Activated naive CD8-positive, alpha-beta T cell treated with anti-CD3 and anti-CD28 coated beads, Interleukin-2, amount 10 ng/mL, durations not matched to agents 7 days and 5 days (primary cell): Measurements from ENCODE around the gene PTPN9. TPM values are rescaled to one million over a fixed set of nuclear protein-coding genes. Genes with fewer than 3 reads are reported as not detected.
"Not testable (repeated sequence)": the region's sequence is repeated elsewhere in the genome, so short reads cannot be mapped to it uniquely, and the experiment has no call there.

Experiments
- ATAC-seq: fragments of 150-1000 bp; cut with Tn5 transposase; one replicate; pipeline ENCODE4 v1.10.0; 2021; ENCODE audit warnings: low read depth, moderate library complexity
- POLR2A ChIA-PET: fragments of 350-600 bp; sonication (Branson Sonifier 250); formaldehyde crosslinking; loops from one replicate; lab custom pipeline; 2021; ENCODE audit warnings: antibody characterized with exemption; lab: Charles Lee
- DNase-seq: peaks from one replicate; pipeline ENCODE4 v3.0.0; 2021
- H3K27ac Mint-ChIP-seq: one replicate; pipeline ENCODE4 v1.8.0; 2022; ENCODE audit warnings: mild to moderate bottlenecking, mixed read lengths
- H3K27me3 Mint-ChIP-seq: one replicate; pipeline ENCODE4 v1.8.0; 2022; ENCODE audit warnings: mild to moderate bottlenecking, moderate library complexity, mixed read lengths
- H3K36me3 Mint-ChIP-seq: one replicate; pipeline ENCODE4 v1.8.0; 2021; ENCODE audit warnings: mild to moderate bottlenecking, mixed read lengths
- H3K4me1 Mint-ChIP-seq: one replicate; pipeline ENCODE4 v1.8.0; 2021; ENCODE audit warnings: mixed read lengths
- H3K4me3 Mint-ChIP-seq: one replicate; pipeline ENCODE4 v1.8.0; 2022; ENCODE audit warnings: mild to moderate bottlenecking, moderate library complexity, mixed read lengths
- H3K9me3 Mint-ChIP-seq: one replicate; pipeline ENCODE4 v1.8.0; 2021; ENCODE audit warnings: mixed read lengths
- total RNA-seq, 2 experiments: library from RNA; stranded (reverse); gene quantifications; one replicate each; pipeline ENCODE4 v1.2.3, GENCODE V29; 2021

Gene PTPN9
- total RNA-seq, 2 experiments from 2014 or later = 35.8 to 37.5 TPM

- POLR2A ChIA-PET = interaction anchor here (0.6 to 4.4 kb wide), 13 partner anchors 8 to 245 kb away, joined by 3 to 49 read pairs (median 4); partner anchors contain the start of genes IMP3, MAN2C1, PTPN9 and SIN3A
- Mint-ChIP-seq H3K36me3 (peaks cover 42% of the 10 kb centered on the region), H3K27me3 (no peaks in the 10 kb centered on the region), H3K27ac (peak overlapping the region; percentile 92), H3K9me3 (no peaks in the 10 kb centered on the region), H3K4me3 (peak overlapping the region; percentile 76), H3K4me1 (peaks cover 34% of the 10 kb centered on the region)
- ATAC-seq (peak; percentile 89), DNase-seq (peak; percentile 47)
These were observed 18.7 kb upstream of the PTPN9 start for GRCh38 chr15:75597667-75598341.

- peaks cover 42% of the 10 kb centered on the region for H3K36me3 Mint-ChIP-seq
- peak; percentile 7 for DNase-seq
- H3K27me3 Mint-ChIP-seq = no peaks in the 10 kb centered on the region
- POLR2A ChIA-PET = interaction anchor here (0.9 to 4.4 kb wide), 9 partner anchors 11 to 244 kb away, joined by 3 to 49 read pairs (median 23); partner anchors contain the start of genes IMP3, PTPN9, SIN3A and SNUPN
- H3K4me3 Mint-ChIP-seq = peak overlapping the region; percentile 76
- ATAC-seq = no peak
- H3K9me3 Mint-ChIP-seq = no peaks in the 10 kb centered on the region
- H3K27ac Mint-ChIP-seq = peak overlapping the region; percentile 92
- peaks cover 34% of the 10 kb centered on the region for H3K4me1 Mint-ChIP-seq
These were observed 17.7 kb upstream of the PTPN9 start for GRCh38 chr15:75596703-75597345.

GRCh38 chr15:75594276-75594675, 15.2 kb upstream of the PTPN9 start:
- POLR2A ChIA-PET = no interaction called here
- ATAC-seq = no peak
- Mint-ChIP-seq H3K27ac (no peak overlapping the region), H3K4me1 (peaks cover 36% of the 10 kb centered on the region), H3K9me3 (no peaks in the 10 kb centered on the region), H3K36me3 (peaks cover 39% of the 10 kb centered on the region), H3K4me3 (no peak overlapping the region), H3K27me3 (no peaks in the 10 kb centered on the region)
- DNase-seq = no peak

- POLR2A ChIA-PET = interaction anchor here (0.8 to 1.5 kb wide), 3 partner anchors 13 to 48 kb away, joined by 3 to 4 read pairs (median 3); partner anchors contain the start of genes IMP3 and PTPN9
- H3K36me3 Mint-ChIP-seq = peaks cover 43% of the 10 kb centered on the region
- ATAC-seq = no peak
These were observed 12.7 kb upstream of the PTPN9 start for GRCh38 chr15:75591655-75592364.

GRCh38 chr15:75590239-75590638, 11.1 kb upstream of the PTPN9 start:
- Mint-ChIP-seq H3K27ac (peak overlapping the region; percentile 10), H3K4me1 (peaks cover 8% of the 10 kb centered on the region), H3K9me3 (no peaks in the 10 kb centered on the region), H3K27me3 (no peaks in the 10 kb centered on the region), H3K4me3 (no peak overlapping the region), H3K36me3 (peaks cover 37% of the 10 kb centered on the region)
- POLR2A ChIA-PET = interaction anchor here (1.1 to 2.7 kb wide), 3 partner anchors 11 to 138 kb away, joined by 3 to 10 read pairs (median 4); partner anchors contain the start of genes IMP3, PTPN9 and SIN3A
- ATAC-seq = no peak
- DNase-seq = no peak

More at GRCh38 chr15:75591655-75592364, 12.7 kb upstream of the PTPN9 start:
- no peak for DNase-seq
- Mint-ChIP-seq H3K27me3 (no peaks in the 10 kb centered on the region), H3K4me3 (no peak overlapping the region), H3K27ac (no peak overlapping the region), H3K9me3 (no peaks in the 10 kb centered on the region), H3K4me1 (peaks cover 18% of the 10 kb centered on the region)

GRCh38 chr15:75589071-75589470, 10.0 kb upstream of the PTPN9 start:
- Mint-ChIP-seq H3K36me3 (peaks cover 31% of the 10 kb centered on the region), H3K27ac (no peak overlapping the region), H3K9me3 (no peaks in the 10 kb centered on the region), H3K4me1 (peaks cover 8% of the 10 kb centered on the region), H3K4me3 (no peak overlapping the region), H3K27me3 (no peaks in the 10 kb centered on the region)
- ATAC-seq (no peak), DNase-seq (no peak)
- POLR2A ChIA-PET = interaction anchor here (1.1 to 2.7 kb wide), 3 partner anchors 10 to 137 kb away, joined by 3 to 10 read pairs (median 4); partner anchors contain the start of genes IMP3, PTPN9 and SIN3A

- H3K4me1 Mint-ChIP-seq, DNase-seq, ATAC-seq, H3K9me3 Mint-ChIP-seq, POLR2A ChIA-PET, H3K27me3 Mint-ChIP-seq, H3K27ac Mint-ChIP-seq, H3K4me3 Mint-ChIP-seq: not testable (repeated sequence)
- peaks cover 25% of the 10 kb centered on the region for H3K36me3 Mint-ChIP-seq
These were observed 7.3 kb upstream of the PTPN9 start for GRCh38 chr15:75586422-75586821.

GRCh38 chr15:75584121-75584520, 5.0 kb upstream of the PTPN9 start:
- Mint-ChIP-seq H3K9me3 (no peaks in the 10 kb centered on the region), H3K36me3 (peaks cover 19% of the 10 kb centered on the region), H3K27ac (no peak overlapping the region), H3K27me3 (no peaks in the 10 kb centered on the region), H3K4me3 (no peak overlapping the region), H3K4me1 (peaks cover 10% of the 10 kb centered on the region)
- POLR2A ChIA-PET = no interaction called here
- no peak for DNase-seq
- ATAC-seq = no peak

- Mint-ChIP-seq H3K27ac (no peak overlapping the region), H3K9me3 (no peaks in the 10 kb centered on the region)
- POLR2A ChIA-PET = no interaction called here
These were observed 4.6 kb upstream of the PTPN9 start for GRCh38 chr15:75583701-75584100.

GRCh38 chr15:75582943-75583342, 3.8 kb upstream of the PTPN9 start:
- H3K36me3 Mint-ChIP-seq = peaks cover 16% of the 10 kb centered on the region
- H3K27me3 Mint-ChIP-seq, ATAC-seq, H3K27ac Mint-ChIP-seq, POLR2A ChIA-PET, H3K4me1 Mint-ChIP-seq, H3K9me3 Mint-ChIP-seq, H3K4me3 Mint-ChIP-seq, DNase-seq: not testable (repeated sequence)

More at GRCh38 chr15:75583701-75584100, 4.6 kb upstream of the PTPN9 start:
- H3K4me1 Mint-ChIP-seq = peaks cover 8% of the 10 kb centered on the region
- ATAC-seq = no peak
- DNase-seq = no peak
- no peaks in the 10 kb centered on the region for H3K27me3 Mint-ChIP-seq
- peaks cover 17% of the 10 kb centered on the region for H3K36me3 Mint-ChIP-seq
- no peak overlapping the region for H3K4me3 Mint-ChIP-seq

GRCh38 chr15:75578173-75578947, 755 bp downstream of the PTPN9 start:
- Mint-ChIP-seq H3K27me3 (no peaks in the 10 kb centered on the region), H3K9me3 (no peaks in the 10 kb centered on the region), H3K27ac (peak overlapping the region; percentile 89), H3K36me3 (peaks cover 11% of the 10 kb centered on the region), H3K4me1 (peaks cover 25% of the 10 kb centered on the region), H3K4me3 (peak overlapping the region; percentile 94)
- ATAC-seq (peak; percentile 53), DNase-seq (peak; percentile 72)
- POLR2A ChIA-PET = interaction anchor here (0.9 to 3.3 kb wide), 12 partner anchors 13 to 210 kb away, joined by 3 to 38 read pairs (median 11); partner anchors contain the start of genes IMP3, MAN2C1, SIN3A and SNUPN

- peak overlapping the region; percentile 89 for H3K27ac Mint-ChIP-seq
- ATAC-seq = no peak
- no peak for DNase-seq
- H3K4me1 Mint-ChIP-seq = peaks cover 31% of the 10 kb centered on the region
- H3K36me3 Mint-ChIP-seq = peaks cover 14% of the 10 kb centered on the region
- POLR2A ChIA-PET = interaction anchor here (0.7 to 3.3 kb wide), 6 partner anchors 29 to 209 kb away, joined by 5 to 38 read pairs (median 30); partner anchors contain the start of genes IMP3, MAN2C1, SIN3A and SNUPN
- peak overlapping the region; percentile 94 for H3K4me3 Mint-ChIP-seq
- H3K27me3 Mint-ChIP-seq = no peaks in the 10 kb centered on the region
- H3K9me3 Mint-ChIP-seq = no peaks in the 10 kb centered on the region
These were observed 1.5 kb downstream of the PTPN9 start for GRCh38 chr15:75577401-75578172.
